HepG2 (cell line): ENCODE data around the gene SYTL5. TPM values are rescaled to one million over a fixed set of nuclear protein-coding genes. Genes with fewer than 3 reads are reported as not detected.

Source experiments
- ATAC-seq: fragments of 200-7000 bp; cut with Tn5 transposase; 3 replicates; pipeline ENCODE4 v1.9.1; 2020; ENCODE audit warnings: mild to moderate bottlenecking, moderate library complexity
- BruUV-seq: library from RNA; stranded (reverse); fragments of 400-500 nt; replicated peaks from 2 replicates; lab custom pipeline; 2021; lab: Mats Ljungman, UMichigan
- CTCF ChIA-PET: fragments of 300-600 bp; formaldehyde crosslinking; extraction: SDS; loops from one replicate; lab custom pipeline; 2021; ENCODE audit warnings: low total read pairs, inconsistent platforms, low intra/inter-chr PET ratio; lab: Yijun Ruan, JAX
- POLR2A ChIA-PET: fragments of 350-600 bp; sonication (Branson Sonifier 250); formaldehyde crosslinking; loops from one replicate; lab custom pipeline; 2020; ENCODE audit warnings: antibody characterized with exemption, inconsistent platforms; lab: Yijun Ruan, JAX
- DNase-seq: peaks from one replicate; pipeline ENCODE4 v3.0.0-alpha.2; 2015; ENCODE audit warnings: low spot score
- FAIRE-seq: peaks from 3 replicates; lab custom pipeline; 2011; peaks lifted over from hg19 to GRCh38; lab: Jason Lieb, UNC
- H2AFZ ChIP-seq: one replicate; pipeline ENCODE4 v1.6.1; 2011; ENCODE audit warnings: low read length, inconsistent platforms
- H3K27ac ChIP-seq: fragments of 300-600 bp; 3 replicates; pipeline ENCODE4 v1.8.0; 2011; ENCODE audit warnings: mixed run types, mild to moderate bottlenecking, mixed read lengths, low read length, inconsistent platforms; ENCODE audit not compliant: insufficient read depth; ENCODE audit errors: extremely low read length
- H3K27me3 ChIP-seq, 2 experiments: fragments of 200-600 bp in 1 of 2; 2 replicates in 1 of 2; 3 replicates in 1 of 2; pipeline versions ENCODE4 v1.6.0 to v1.8.0; 2011; ENCODE audit warnings: low read length in 2 of 2, mild to moderate bottlenecking in 2 of 2, moderate library complexity in 2 of 2, inconsistent platforms in 1 of 2; ENCODE audit not compliant: insufficient read depth in 2 of 2, control insufficient read depth in 1 of 2
- H3K36me3 ChIP-seq, 2 experiments: fragments of 200-600 bp in 1 of 2; replicated peaks in 1 of 2; 2 replicates in 1 of 2; 3 replicates in 1 of 2; pipeline versions ENCODE4 v1.5.1 to v1.8.0; 2011; ENCODE audit warnings: low read length in 2 of 2, inconsistent platforms in 1 of 2; ENCODE audit not compliant: insufficient read depth in 2 of 2, control insufficient read depth in 1 of 2
- H3K4me1 ChIP-seq: 2 replicates; pipeline ENCODE4 v1.5.1; 2012; ENCODE audit warnings: low read length, inconsistent platforms; ENCODE audit not compliant: insufficient read depth
- H3K4me2 ChIP-seq: 2 replicates; pipeline ENCODE4 v1.6.0; 2011; ENCODE audit warnings: low read depth, low read length, inconsistent platforms
- H3K4me3 ChIP-seq, 3 experiments: fragments of 200-600 bp in 1 of 3; sonication (generic), shearing (Covaris generic) in 1 of 3; replicated peaks in 1 of 3; 2 replicates each; pipeline ENCODE4 v1.5.1; 2011 to 2016; ENCODE audit warnings: low read length in 3 of 3, inconsistent platforms in 2 of 3, low read depth in 2 of 3, mild to moderate bottlenecking in 2 of 3, control low read depth in 1 of 3, mixed read lengths in 1 of 3; ENCODE audit not compliant: insufficient read depth in 1 of 3
- H3K79me2 ChIP-seq: one replicate; pipeline ENCODE4 v1.6.1; 2011; ENCODE audit warnings: low read length, inconsistent platforms; ENCODE audit not compliant: insufficient read depth
- H3K9ac ChIP-seq: 2 replicates; pipeline ENCODE4 v1.6.0; 2011; ENCODE audit warnings: mild to moderate bottlenecking, low read depth, low read length, inconsistent platforms; ENCODE audit not compliant: insufficient read depth
- H3K9me3 ChIP-seq: 2 replicates; pipeline ENCODE4 v1.5.1; 2012; ENCODE audit warnings: mild to moderate bottlenecking, low read length
- H4K20me1 ChIP-seq: 2 replicates; pipeline ENCODE4 v1.6.0; 2011; ENCODE audit warnings: inconsistent platforms, mild to moderate bottlenecking, low read length, moderate library complexity; ENCODE audit not compliant: insufficient read depth
- ISL2 ChIP-seq: sonication (generic); formaldehyde crosslinking; IDR thresholded peaks from 2 replicates; pipeline ENCODE4 v1.5.0; 2020; ENCODE audit warnings: missing genetic modification reagents
- NPAS2 ChIP-seq: sonication (generic); formaldehyde crosslinking; IDR thresholded peaks from 2 replicates; pipeline ENCODE4 v1.8.0; 2022; ENCODE audit warnings: mild to moderate bottlenecking, missing genetic modification reagents, borderline replicate concordance
- POLR2A ChIP-seq, 2 experiments: IDR thresholded peaks; 2 replicates each; pipeline ENCODE4 v1.6.1; 2011; ENCODE audit warnings: low read depth in 2 of 2, low read length in 2 of 2, mild to moderate bottlenecking in 1 of 2, moderate library complexity in 1 of 2; ENCODE audit not compliant: insufficient read depth in 1 of 2
- SYNCRIP ChIP-seq: fragments of 200-400 bp; formaldehyde crosslinking; IDR thresholded peaks from 2 replicates; pipeline ENCODE4 v1.6.1; 2018; ENCODE audit warnings: mild to moderate bottlenecking, low read depth, low read length; ENCODE audit not compliant: insufficient read depth
- TCF12 ChIP-seq, 2 experiments: fragments of 450-650 bp in 1 of 2; sonication (generic) in 1 of 2; formaldehyde crosslinking in 1 of 2; IDR thresholded peaks; 2 replicates each; pipeline versions ENCODE4 v1.6.1 to v1.8.0; 2017 to 2022; ENCODE audit warnings: antibody characterized with exemption in 1 of 2, mild to moderate bottlenecking in 1 of 2, missing genetic modification reagents in 1 of 2, moderate library complexity in 1 of 2
- THAP11 ChIP-seq: IDR thresholded peaks from 2 replicates; pipeline ENCODE4 v1.6.1; 2016; ENCODE audit warnings: missing biosample characterization, missing genetic modification reagents
- WIZ ChIP-seq: sonication (generic); formaldehyde crosslinking; IDR thresholded peaks from 2 replicates; pipeline ENCODE4 v1.5.1; 2020; ENCODE audit warnings: mild to moderate bottlenecking, missing genetic modification reagents
- ZMYM3 ChIP-seq: sonication (generic); formaldehyde crosslinking; IDR thresholded peaks from 2 replicates; pipeline ENCODE4 v1.5.1; 2020; ENCODE audit warnings: mild to moderate bottlenecking, missing genetic modification reagents
- ZNF224 ChIP-seq: sonication (generic); formaldehyde crosslinking; IDR thresholded peaks from 2 replicates; pipeline ENCODE4 v1.5.0; 2020; ENCODE audit warnings: mild to moderate bottlenecking, missing genetic modification reagents
- ZNF614 ChIP-seq: IDR thresholded peaks from 2 replicates; pipeline ENCODE4 v1.6.1; 2018; ENCODE audit warnings: missing biosample characterization, missing genetic modification reagents, inconsistent platforms, borderline replicate concordance
- ZNF883 ChIP-seq: sonication (generic); formaldehyde crosslinking; IDR thresholded peaks from 2 replicates; pipeline ENCODE4 v1.5.1; 2020; ENCODE audit warnings: mild to moderate bottlenecking, missing genetic modification reagents; ENCODE audit errors: not compliant biosample characterization
- WGBS: methylation state at CpG from one replicate; pipeline ENCODE4 v1.1.6; 2017; ENCODE audit warnings: low lambda C conversion rate; 5-methylcytosine and 5-hydroxymethylcytosine counted together
- in situ Hi-C: cut with HindIII; loops from 2 replicates; pipeline ENCODE4 v1.10.0; 2017; ENCODE audit warnings: low pct_unique_long_range_greater_than_20kb; ENCODE audit not compliant: extremely low pct_ligation_motif_present
- intact Hi-C: fragments of 100-400 bp; cut with micrococcal nuclease; formaldehyde crosslinking; loops from one replicate; pipeline ENCODE4 v1.10.0; 2022; ENCODE audit not compliant: unreplicated experiment
- polyA plus RNA-seq, 8 experiments: library from polyadenylated mRNA; depleted of rRNA in 3 of 8; stranded (reverse) in 7 of 8; unstranded in 1 of 8; fragments of >200 nt; fragmentation: Illumina TruSeq in 4 of 8; extraction: Trizol in 4 of 8; gene quantifications; 2 replicates each; pipeline versions ENCODE4 v1.2.1 to v1.2.3, GENCODE V29; 2011 to 2016; ENCODE audit warnings: low read depth in 4 of 8, missing spikeins in 1 of 8, mixed read lengths in 1 of 8; ENCODE audit not compliant: insufficient read depth in 1 of 8
- total RNA-seq, 5 experiments: library from RNA; depleted of rRNA; stranded (reverse); fragments of >200 nt; fragmentation: Illumina TruSeq; extraction: Trizol; gene quantifications; 2 replicates each; pipeline ENCODE4 v1.2.3, GENCODE V29; 2016; ENCODE audit warnings: low read depth in 1 of 5
- TF ChIP-seq, protein P1 (sequence below): sonication (generic); formaldehyde crosslinking; IDR thresholded peaks from 2 replicates; pipeline ENCODE4 v1.8.0; 2022; ENCODE audit warnings: mild to moderate bottlenecking, missing genetic modification reagents, borderline replicate concordance
- TF ChIP-seq, protein P2 (sequence below): IDR thresholded peaks from 2 replicates; pipeline ENCODE4 v1.6.1; 2016; ENCODE audit warnings: mild to moderate bottlenecking

Gene SYTL5
- total and polyA plus RNA-seq, 2 of the 13 experiments (the other 11 are each of a cell fraction or from before 2014, with no cell fraction given): not detected

DNA sequence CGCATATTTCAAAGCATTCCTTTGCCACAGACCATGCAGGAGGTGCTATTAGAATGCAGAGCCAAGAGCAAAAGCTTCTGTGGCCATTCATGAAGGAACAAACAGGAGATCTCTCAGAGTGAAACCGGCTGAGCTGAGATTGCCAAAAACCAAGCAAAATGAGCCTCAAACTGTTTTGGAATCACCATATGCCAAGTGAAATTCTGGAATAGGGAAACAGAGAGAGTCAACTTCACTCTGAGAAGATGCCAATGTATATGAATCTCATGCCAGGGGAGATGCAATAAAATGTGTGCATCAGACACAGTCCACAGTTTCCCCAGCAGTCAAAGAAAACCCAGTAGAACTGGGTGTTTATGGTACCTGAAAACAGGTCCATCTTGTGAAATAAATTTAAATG lies 172.0 kb downstream of the SYTL5 start:
- Histone ChIP-seq H2AFZ (no peak overlapping the region), H4K20me1 (no peaks in the 10 kb centered on the region), H3K4me3 (no peak overlapping the region), H3K36me3 (no peaks in the 10 kb centered on the region), H3K9ac (no peak overlapping the region), H3K79me2 (no peaks in the 10 kb centered on the region), H3K4me2 (no peak overlapping the region), H3K27ac (no peak overlapping the region), H3K4me1 (no peaks in the 10 kb centered on the region), H3K9me3 (no peaks in the 10 kb centered on the region), H3K27me3 (no peaks in the 10 kb centered on the region)
- no peak for DNase-seq
- ChIA-PET POLR2A (no interaction called here), CTCF (no interaction called here)
- 40% methylated on average over 2 of the region's 2 CpGs for WGBS
- BruUV-seq: no TSS peak
- intact Hi-C loops: loop anchor here (5.0 kb wide), 1 partner anchor 681 kb away; no protein-coding TSS in a partner anchor
- no peak for ATAC-seq
- no peak for FAIRE-seq
- in situ Hi-C loops: loop anchor here (10.0 to 25.0 kb wide), 2 partner anchors 434 to 666 kb away; no protein-coding TSS in a partner anchor
- TF ChIP-seq, protein P1, sequence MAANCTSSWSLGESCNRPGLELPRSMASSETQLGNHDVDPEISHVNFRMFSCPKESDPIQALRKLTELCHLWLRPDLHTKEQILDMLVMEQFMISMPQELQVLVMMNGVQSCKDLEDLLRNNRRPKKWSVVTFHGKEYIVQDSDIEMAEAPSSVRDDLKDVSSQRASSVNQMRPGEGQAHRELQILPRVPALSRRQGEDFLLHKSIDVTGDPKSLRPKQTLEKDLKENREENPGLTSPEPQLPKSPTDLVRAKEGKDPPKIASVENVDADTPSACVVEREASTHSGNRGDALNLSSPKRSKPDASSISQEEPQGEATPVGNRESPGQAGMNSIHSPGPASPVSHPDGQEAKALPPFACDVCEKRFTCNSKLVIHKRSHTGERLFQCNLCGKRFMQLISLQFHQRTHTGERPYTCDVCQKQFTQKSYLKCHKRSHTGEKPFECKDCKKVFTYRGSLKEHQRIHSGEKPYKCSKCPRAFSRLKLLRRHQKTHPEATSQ (CRISPR knock-in tag): no peak
- TF ChIP-seq ZNF614 (CRISPR knock-in tag) (no peak), ZNF224 (CRISPR knock-in tag) (no peak), WIZ (CRISPR knock-in tag) (no peak), THAP11 (CRISPR knock-in tag) (no peak), TCF12 (IDR thresholded peaks at IDR 0.05) (no peak), TCF12 (CRISPR knock-in tag; IDR thresholded peaks at IDR 0.05) (no peak), ZNF883 (CRISPR knock-in tag) (no peak), SYNCRIP (no peak), ZMYM3 (CRISPR knock-in tag) (no peak), POLR2A (IDR thresholded peaks at IDR 0.05; ENCODE audit: insufficient read depth in 1 of 2, low read depth in 2 of 2, low read length in 2 of 2) (no peak), ISL2 (no peak), NPAS2 (no peak)
- TF ChIP-seq, protein P2, sequence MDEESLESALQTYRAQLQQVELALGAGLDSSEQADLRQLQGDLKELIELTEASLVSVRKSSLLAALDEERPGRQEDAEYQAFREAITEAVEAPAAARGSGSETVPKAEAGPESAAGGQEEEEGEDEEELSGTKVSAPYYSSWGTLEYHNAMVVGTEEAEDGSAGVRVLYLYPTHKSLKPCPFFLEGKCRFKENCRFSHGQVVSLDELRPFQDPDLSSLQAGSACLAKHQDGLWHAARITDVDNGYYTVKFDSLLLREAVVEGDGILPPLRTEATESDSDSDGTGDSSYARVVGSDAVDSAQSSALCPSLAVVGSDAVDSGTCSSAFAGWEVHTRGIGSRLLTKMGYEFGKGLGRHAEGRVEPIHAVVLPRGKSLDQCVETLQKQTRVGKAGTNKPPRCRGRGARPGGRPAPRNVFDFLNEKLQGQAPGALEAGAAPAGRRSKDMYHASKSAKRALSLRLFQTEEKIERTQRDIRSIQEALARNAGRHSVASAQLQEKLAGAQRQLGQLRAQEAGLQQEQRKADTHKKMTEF: no peak
